Suprapubic skin (tissue), 4 donors: ENCODE data around the gene HSP90AB1. TPM values are rescaled to one million over a fixed set of nuclear protein-coding genes. Genes with fewer than 3 reads are reported as not detected.
"Not testable (repeated sequence)": the region's sequence is repeated elsewhere in the genome, so short reads cannot be mapped to it uniquely, and the experiment has no call there.

ENCODE experiments used
- DNase-seq, 2 donors: peaks; one replicate each; pipeline ENCODE4 v3.0.0-alpha.2; 2019; ENCODE audit warnings: low spot score in 2 of 2
- H3K27ac ChIP-seq: fragments of 200-600 bp; sonication (generic); one replicate; pipeline ENCODE4 v1.5.1; 2019
- H3K27me3 ChIP-seq: fragments of 200-600 bp; sonication (generic); one replicate; pipeline ENCODE4 v1.5.1; 2019
- H3K36me3 ChIP-seq: fragments of 200-600 bp; sonication (generic); one replicate; pipeline ENCODE4 v1.5.1; 2019
- H3K4me1 ChIP-seq: fragments of 200-600 bp; sonication (generic); one replicate; pipeline ENCODE4 v1.5.1; 2019
- H3K4me3 ChIP-seq: fragments of 200-600 bp; sonication (generic); one replicate; pipeline ENCODE4 v1.5.1; 2019; ENCODE audit warnings: mild to moderate bottlenecking
- H3K9me3 ChIP-seq: fragments of 200-600 bp; sonication (generic); one replicate; pipeline ENCODE4 v1.5.1; 2019
- EP300 ChIP-seq: sonication (generic); formaldehyde crosslinking; IDR thresholded peaks from one replicate; pipeline ENCODE4 v1.6.1; 2017; ENCODE audit warnings: antibody characterized with exemption
- POLR2A ChIP-seq, 2 donors: fragments of 450-650 bp; IDR thresholded peaks; one replicate each; pipeline ENCODE4 v1.6.1; 2017; ENCODE audit warnings: antibody characterized with exemption in 2 of 2, mild to moderate bottlenecking in 2 of 2, moderate library complexity in 2 of 2
- POLR2AphosphoS5 ChIP-seq, 3 donors: sonication (generic); formaldehyde crosslinking; IDR thresholded peaks; one replicate each; pipeline ENCODE4 v1.6.1; 2017; ENCODE audit warnings: antibody characterized with exemption in 3 of 3
- WGBS: methylation state at CpG from one replicate; pipeline ENCODE4 v1.1.5; 2018; 5-methylcytosine and 5-hydroxymethylcytosine counted together
- total RNA-seq, 4 donors: library from RNA; depleted of rRNA; stranded (reverse); fragments of >200 nt; gene quantifications; one replicate each; pipeline ENCODE4 v1.1.0, GENCODE V29; 2016
- TF ChIP-seq, protein P1 (sequence below), 2 donors: fragments of 200-600 bp in 1 of 2; fragments of 450-650 bp in 1 of 2; sonication (generic) in 1 of 2; IDR thresholded peaks; one replicate each; pipeline ENCODE4 v1.5.1; 2016 to 2019; ENCODE audit warnings: antibody characterized with exemption in 2 of 2, mild to moderate bottlenecking in 1 of 2, moderate library complexity in 1 of 2

The HSP90AB1 gene
- total RNA-seq, 4 donors from 2014 or later, result 450 to 830 (median 678) TPM

- no peak for DNase-seq
- TF ChIP-seq EP300 (no peak), POLR2AphosphoS5 (IDR thresholded peaks at IDR 0.05) (no peak), POLR2A (IDR thresholded peaks at IDR 0.05) (no peak)
- TF ChIP-seq, protein P1, sequence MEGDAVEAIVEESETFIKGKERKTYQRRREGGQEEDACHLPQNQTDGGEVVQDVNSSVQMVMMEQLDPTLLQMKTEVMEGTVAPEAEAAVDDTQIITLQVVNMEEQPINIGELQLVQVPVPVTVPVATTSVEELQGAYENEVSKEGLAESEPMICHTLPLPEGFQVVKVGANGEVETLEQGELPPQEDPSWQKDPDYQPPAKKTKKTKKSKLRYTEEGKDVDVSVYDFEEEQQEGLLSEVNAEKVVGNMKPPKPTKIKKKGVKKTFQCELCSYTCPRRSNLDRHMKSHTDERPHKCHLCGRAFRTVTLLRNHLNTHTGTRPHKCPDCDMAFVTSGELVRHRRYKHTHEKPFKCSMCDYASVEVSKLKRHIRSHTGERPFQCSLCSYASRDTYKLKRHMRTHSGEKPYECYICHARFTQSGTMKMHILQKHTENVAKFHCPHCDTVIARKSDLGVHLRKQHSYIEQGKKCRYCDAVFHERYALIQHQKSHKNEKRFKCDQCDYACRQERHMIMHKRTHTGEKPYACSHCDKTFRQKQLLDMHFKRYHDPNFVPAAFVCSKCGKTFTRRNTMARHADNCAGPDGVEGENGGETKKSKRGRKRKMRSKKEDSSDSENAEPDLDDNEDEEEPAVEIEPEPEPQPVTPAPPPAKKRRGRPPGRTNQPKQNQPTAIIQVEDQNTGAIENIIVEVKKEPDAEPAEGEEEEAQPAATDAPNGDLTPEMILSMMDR (IDR thresholded peaks at IDR 0.05), result no peak
- Histone ChIP-seq H3K4me3 (no peak overlapping the region), H3K4me1 (peaks cover 64% of the 10 kb centered on the region), H3K27me3 (no peaks in the 10 kb centered on the region), H3K9me3 (no peaks in the 10 kb centered on the region), H3K36me3 (peaks cover 35% of the 10 kb centered on the region), H3K27ac (no peak overlapping the region)
- WGBS, result 92% methylated on average over 6 of the region's 6 CpGs
Measured at GRCh38 chr6:44228031-44228430, 18.9 kb upstream of the HSP90AB1 start.

- WGBS, result 86% methylated on average over 7 of the region's 7 CpGs
- Histone ChIP-seq H3K4me1 (peaks cover 62% of the 10 kb centered on the region), H3K4me3 (no peak overlapping the region), H3K27me3 (no peaks in the 10 kb centered on the region), H3K9me3 (no peaks in the 10 kb centered on the region), H3K27ac (no peak overlapping the region), H3K36me3 (peaks cover 37% of the 10 kb centered on the region)
- DNase-seq, result no peak
- TF ChIP-seq POLR2A (IDR thresholded peaks at IDR 0.05) (no peak), EP300 (no peak), POLR2AphosphoS5 (IDR thresholded peaks at IDR 0.05) (no peak)
- TF ChIP-seq, protein P1 (IDR thresholded peaks at IDR 0.05), result no peak
Measured at GRCh38 chr6:44228433-44228832, 18.5 kb upstream of the HSP90AB1 start.

DNA sequence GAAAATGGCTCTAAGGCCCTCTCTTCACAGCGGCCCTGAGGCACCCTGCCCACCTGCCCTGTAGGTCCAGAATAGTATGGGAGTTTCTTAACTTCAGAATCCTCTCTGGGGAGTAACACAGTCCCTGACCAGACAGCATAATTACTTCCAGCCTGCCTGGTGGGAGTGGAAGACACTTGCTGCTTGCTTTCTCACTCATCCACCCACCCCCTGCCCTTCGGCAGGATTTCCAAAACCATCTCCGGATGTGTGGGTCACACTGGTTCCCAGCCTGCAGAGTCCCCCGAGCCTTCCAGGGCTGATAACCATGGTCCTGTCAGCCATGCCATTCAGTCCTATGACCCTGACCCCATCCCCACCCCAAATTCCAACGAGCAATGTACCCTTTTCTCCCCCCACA lies 18.1 kb upstream of the HSP90AB1 start:
- Histone ChIP-seq H3K4me1 (peaks cover 62% of the 10 kb centered on the region), H3K9me3 (no peaks in the 10 kb centered on the region), H3K27ac (no peak overlapping the region), H3K27me3 (no peaks in the 10 kb centered on the region), H3K36me3 (peaks cover 37% of the 10 kb centered on the region), H3K4me3 (no peak overlapping the region)
- no peak for DNase-seq
- TF ChIP-seq POLR2AphosphoS5 (IDR thresholded peaks at IDR 0.05) (no peak), POLR2A (IDR thresholded peaks at IDR 0.05) (no peak), EP300 (no peak)
- TF ChIP-seq, protein P1 (IDR thresholded peaks at IDR 0.05), result no peak
- 80% methylated on average over 5 of the region's 5 CpGs for WGBS

DNA sequence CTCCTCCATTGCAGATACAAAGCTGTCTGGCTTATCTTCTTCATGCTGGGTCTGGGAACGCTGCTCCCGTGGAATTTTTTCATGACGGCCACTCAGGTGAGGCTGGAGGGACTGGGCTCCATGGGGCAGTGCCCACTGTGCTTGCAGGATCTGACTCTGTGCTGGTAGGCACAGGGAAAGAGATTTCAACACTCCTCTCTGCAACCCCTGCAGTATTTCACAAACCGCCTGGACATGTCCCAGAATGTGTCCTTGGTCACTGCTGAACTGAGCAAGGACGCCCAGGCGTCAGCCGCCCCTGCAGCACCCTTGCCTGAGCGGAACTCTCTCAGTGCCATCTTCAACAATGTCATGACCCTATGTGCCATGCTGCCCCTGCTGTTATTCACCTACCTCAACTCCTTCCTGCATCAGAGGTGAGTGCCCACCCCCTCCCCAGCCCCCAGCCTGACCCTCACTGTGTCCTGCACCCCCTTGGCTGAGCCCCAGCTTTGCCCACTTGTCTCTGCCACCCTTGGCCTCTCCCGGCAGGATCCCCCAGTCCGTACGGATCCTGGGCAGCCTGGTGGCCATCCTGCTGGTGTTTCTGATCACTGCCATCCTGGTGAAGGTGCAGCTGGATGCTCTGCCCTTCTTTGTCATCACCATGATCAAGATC lies 17.4 kb upstream of the HSP90AB1 start:
- H3K4me1 ChIP-seq, result peaks cover 62% of the 10 kb centered on the region
- no peak for TF ChIP-seq EP300
- no peak for TF ChIP-seq POLR2AphosphoS5 (IDR thresholded peaks at IDR 0.05)
- no peak for TF ChIP-seq POLR2A (IDR thresholded peaks at IDR 0.05)
- no peaks in the 10 kb centered on the region for H3K9me3 ChIP-seq
- no peak overlapping the region for H3K4me3 ChIP-seq
- H3K27me3 ChIP-seq, result no peaks in the 10 kb centered on the region
- H3K27ac ChIP-seq, result no peak overlapping the region
- no peak for DNase-seq
- 86% methylated on average over 11 of the region's 11 CpGs for WGBS
- peaks cover 37% of the 10 kb centered on the region for H3K36me3 ChIP-seq

DNA sequence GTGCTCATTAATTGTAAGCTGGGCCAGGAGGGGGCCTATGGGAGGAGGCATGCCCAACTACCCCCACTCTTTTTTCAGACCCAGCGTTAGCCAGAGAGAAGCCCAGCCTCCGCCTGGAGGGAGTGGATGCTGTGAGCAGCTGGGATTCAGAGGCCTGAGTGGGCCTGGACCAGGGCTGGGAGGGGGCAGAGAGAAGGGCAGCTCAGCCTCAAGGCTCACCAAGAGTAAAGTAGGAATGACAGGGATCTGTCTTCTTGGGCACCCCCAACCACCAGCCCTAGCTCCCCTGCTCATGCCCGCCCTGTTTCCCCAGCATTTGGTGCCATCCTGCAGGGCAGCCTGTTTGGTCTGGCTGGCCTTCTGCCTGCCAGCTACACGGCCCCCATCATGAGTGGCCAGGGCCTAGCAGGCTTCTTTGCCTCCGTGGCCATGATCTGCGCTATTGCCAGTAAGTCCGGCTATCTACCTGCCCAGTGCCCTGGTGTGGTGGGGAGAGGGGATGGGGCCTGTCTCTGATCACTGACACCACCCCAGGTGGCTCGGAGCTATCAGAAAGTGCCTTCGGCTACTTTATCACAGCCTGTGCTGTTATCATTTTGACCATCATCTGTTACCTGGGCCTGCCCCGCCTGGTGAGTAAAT lies 16.7 kb upstream of the HSP90AB1 start:
- Histone ChIP-seq H3K27me3 (no peaks in the 10 kb centered on the region), H3K9me3 (no peaks in the 10 kb centered on the region), H3K4me1 (peaks cover 62% of the 10 kb centered on the region), H3K36me3 (peaks cover 37% of the 10 kb centered on the region), H3K4me3 (no peak overlapping the region), H3K27ac (no peak overlapping the region)
- TF ChIP-seq, protein P1 (IDR thresholded peaks at IDR 0.05), result no peak
- TF ChIP-seq POLR2A (IDR thresholded peaks at IDR 0.05), result no peak
- TF ChIP-seq POLR2AphosphoS5 (IDR thresholded peaks at IDR 0.05), result no peak
- no peak for TF ChIP-seq EP300
- no peak for DNase-seq
- WGBS, result 90% methylated on average over 2 of the region's 10 CpGs

DNA sequence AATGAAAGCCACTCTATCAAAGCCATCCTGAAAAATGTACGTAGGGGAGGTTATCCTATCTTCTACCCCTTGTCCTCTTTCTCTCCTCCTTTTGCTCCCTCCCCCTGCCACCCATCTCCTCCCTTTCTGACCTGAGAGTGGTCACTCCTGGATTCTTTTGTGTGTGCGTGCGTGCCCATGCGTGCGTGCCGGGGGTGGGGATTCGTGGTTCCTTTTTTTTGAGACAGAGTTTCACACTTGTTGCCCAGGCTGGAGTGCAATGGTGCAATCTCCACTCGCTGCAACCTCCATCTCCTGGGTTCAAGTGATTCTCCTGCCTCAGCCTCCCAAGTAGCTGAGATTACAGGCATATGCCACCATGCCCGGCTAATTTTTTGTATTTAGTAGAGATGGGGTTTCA lies 15.5 kb upstream of the HSP90AB1 start:
- not testable (repeated sequence) for H3K9me3 ChIP-seq, H3K27ac ChIP-seq, H3K27me3 ChIP-seq, DNase-seq, H3K4me3 ChIP-seq
- peaks cover 37% of the 10 kb centered on the region for H3K36me3 ChIP-seq
- 88% methylated on average over 8 of the region's 9 CpGs for WGBS
- peaks cover 62% of the 10 kb centered on the region for H3K4me1 ChIP-seq
